ENCODE measurements around the gene TJP1. TPM values are rescaled to one million over a fixed set of nuclear protein-coding genes. Genes with fewer than 3 reads are reported as not detected.
A peak's percentile ranks its signal among the peaks of the same experiment; 100 is the strongest.

Gene TJP1
- total and polyA plus RNA-seq, 9 of the 15 experiments (the other 6 are each of a cell fraction or from before 2014, with no cell fraction given) = 9.1 to 39.3 (median 28.0) TPM

DNA sequence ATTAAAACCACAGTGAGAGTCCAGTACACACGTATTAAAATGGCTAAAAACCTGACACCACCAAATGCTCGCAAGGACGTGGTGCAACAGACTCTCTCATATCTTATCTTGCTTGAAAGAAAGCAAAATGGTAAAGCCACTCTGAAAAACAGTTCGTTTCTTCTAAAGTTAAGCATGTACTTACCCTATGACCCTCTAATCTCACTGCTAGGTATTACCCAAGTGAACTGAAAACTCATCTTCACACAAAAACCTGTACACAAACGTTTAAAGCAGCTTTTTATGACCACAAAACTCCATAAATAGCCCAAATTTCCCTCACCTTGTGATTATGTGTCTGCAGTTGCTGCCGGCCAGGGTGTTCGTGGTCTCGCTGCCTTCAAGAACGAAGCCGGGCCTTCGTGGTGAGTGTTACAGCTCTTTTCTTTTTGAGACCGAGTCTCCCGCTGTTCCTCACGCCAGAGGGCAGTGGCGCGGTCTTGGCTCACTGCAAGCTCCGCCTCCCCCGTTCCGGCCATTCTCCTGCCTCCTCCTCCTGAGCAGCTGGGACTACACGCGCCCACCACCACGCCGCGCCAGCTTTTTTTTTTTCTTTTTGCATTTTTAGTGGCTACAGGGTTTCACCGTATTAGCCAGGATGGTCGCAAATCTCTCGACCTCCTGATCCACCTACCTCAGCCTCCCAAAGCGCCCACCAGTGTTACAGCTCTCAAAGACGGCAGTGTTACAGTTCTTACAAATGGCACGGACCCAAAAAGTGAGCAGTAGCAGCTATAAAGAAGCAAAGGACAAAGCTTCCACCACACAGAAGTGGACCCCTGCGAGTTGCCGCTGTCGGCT is 165.4 kb downstream of the TJP1 start (continued):
- TF ChIP-seq REST (IDR thresholded peaks at IDR 0.05; ENCODE audit: borderline replicate concordance) (peak; percentile 7; the same call in 1 of the 2 replicates), REST (CRISPR knock-in tag; IDR thresholded peaks at IDR 0.05; ENCODE audit: low read depth) (no peak), TOE1 (IDR thresholded peaks at IDR 0.05; ENCODE audit: borderline replicate concordance) (no peak), TOE1 (CRISPR knock-in tag; IDR thresholded peaks at IDR 0.05; ENCODE audit: borderline replicate concordance, low read depth) (no peak), TFAP4 (CRISPR knock-in tag; IDR thresholded peaks at IDR 0.05; ENCODE audit: borderline replicate concordance) (peak; percentile 71; the same call in 1 of the 2 replicates), RAD21 (CRISPR knock-in tag; conservative IDR thresholded peaks at IDR 0.05 in 1 of 2, IDR thresholded peaks at IDR 0.05 in 1 of 2) (peak in 1 of 2 experiments; percentile 21; a peak in 1 of 4 replicates), CTCF (IDR thresholded peaks at IDR 0.05 in 2 of 3, conservative IDR thresholded peaks at IDR 0.05 in 1 of 3; ENCODE audit: insufficient read depth in 2 of 3, low read depth in 1 of 3, low read length in 3 of 3) (peak; percentile 54 to 67 (median 66); a peak in 5 of 6 replicates), SMC3 (conservative IDR thresholded peaks at IDR 0.05; ENCODE audit: insufficient read depth, low read depth, low read length) (0 out of 2 replicates have a peak, but pooled peaks have one; percentile 13), L3MBTL2 (IDR thresholded peaks at IDR 0.05) (peak; percentile 61), PPARD (CRISPR knock-in tag; IDR thresholded peaks at IDR 0.05) (no peak), HDAC1 (IDR thresholded peaks at IDR 0.05) (peak in 1 of 2 experiments; percentile 22; a peak in 1 of 4 replicates)
- TF ChIP-seq, protein P1, sequence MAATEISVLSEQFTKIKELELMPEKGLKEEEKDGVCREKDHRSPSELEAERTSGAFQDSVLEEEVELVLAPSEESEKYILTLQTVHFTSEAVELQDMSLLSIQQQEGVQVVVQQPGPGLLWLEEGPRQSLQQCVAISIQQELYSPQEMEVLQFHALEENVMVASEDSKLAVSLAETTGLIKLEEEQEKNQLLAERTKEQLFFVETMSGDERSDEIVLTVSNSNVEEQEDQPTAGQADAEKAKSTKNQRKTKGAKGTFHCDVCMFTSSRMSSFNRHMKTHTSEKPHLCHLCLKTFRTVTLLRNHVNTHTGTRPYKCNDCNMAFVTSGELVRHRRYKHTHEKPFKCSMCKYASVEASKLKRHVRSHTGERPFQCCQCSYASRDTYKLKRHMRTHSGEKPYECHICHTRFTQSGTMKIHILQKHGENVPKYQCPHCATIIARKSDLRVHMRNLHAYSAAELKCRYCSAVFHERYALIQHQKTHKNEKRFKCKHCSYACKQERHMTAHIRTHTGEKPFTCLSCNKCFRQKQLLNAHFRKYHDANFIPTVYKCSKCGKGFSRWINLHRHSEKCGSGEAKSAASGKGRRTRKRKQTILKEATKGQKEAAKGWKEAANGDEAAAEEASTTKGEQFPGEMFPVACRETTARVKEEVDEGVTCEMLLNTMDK (IDR thresholded peaks at IDR 0.05; ENCODE audit: borderline replicate concordance, insufficient read depth, low read depth, low read length, poor library complexity, severe bottlenecking) = peak; percentile 22
